ENCODE measurements around the gene FTL.
A peak's percentile ranks its signal among the peaks of the same experiment; 100 is the strongest.

Gene FTL

GRCh38 chr19:48966541-48967345 is 1.6 kb downstream of the FTL start:
- no peak for DNase-seq

GRCh38 chr19:48967346-48968178 is 2.5 kb downstream of the FTL start:
- DNase-seq = no peak

GRCh38 chr19:48968179-48968661 is 3.1 kb downstream of the FTL start:
- DNase-seq = no peak

- no peak for DNase-seq
Measured at GRCh38 chr19:48968813-48969218, 3.7 kb downstream of the FTL start.

- no peak for DNase-seq
Measured at GRCh38 chr19:48969276-48970138, 4.4 kb downstream of the FTL start.

- no peak for DNase-seq
Measured at GRCh38 chr19:48970139-48970766, 5.1 kb downstream of the FTL start.

- DNase-seq = peak; percentile 76
Measured at GRCh38 chr19:48970923-48971395, 5.8 kb downstream of the FTL start.

- peak; percentile 16 for DNase-seq
Measured at GRCh38 chr19:48975947-48976847, 11.1 kb downstream of the FTL start.

GRCh38 chr19:48977061-48977460 is 12.0 kb downstream of the FTL start:
- no peak for DNase-seq

GRCh38 chr19:48982280-48982679 is 17.2 kb downstream of the FTL start:
- no peak for DNase-seq

- DNase-seq = no peak
Measured at GRCh38 chr19:48985711-48986110, 20.6 kb downstream of the FTL start.

GRCh38 chr19:48986211-48986610 is 21.1 kb downstream of the FTL start:
- no peak for DNase-seq

- no peak for DNase-seq
Measured at GRCh38 chr19:48987323-48987722, 22.2 kb downstream of the FTL start.

- no peak for DNase-seq
Measured at GRCh38 chr19:48988286-48988685, 23.2 kb downstream of the FTL start.

- DNase-seq = no peak
Measured at GRCh38 chr19:48988860-48989259, 23.8 kb downstream of the FTL start.

GRCh38 chr19:48989701-48990291 is 24.7 kb downstream of the FTL start:
- no peak for DNase-seq

GRCh38 chr19:48990400-48990799 is 25.3 kb downstream of the FTL start:
- no peak for DNase-seq

GRCh38 chr19:48991011-48991609 is 26.0 kb downstream of the FTL start:
- no peak for DNase-seq

GRCh38 chr19:48991873-48992580 is 26.9 kb downstream of the FTL start:
- no peak for DNase-seq

All from stimulated activated naive CD4-positive, alpha-beta T cell treated with Interleukin-2 at 50 U/mL for 16 hours (primary cell).